ENCODE measurements around the gene RNGTT.

- TF ChIP-seq POLR2AphosphoS5 (IDR thresholded peaks at IDR 0.05; ENCODE audit: low read length) (no peak), SIN3A (IDR thresholded peaks at IDR 0.05; ENCODE audit: low read depth, low read length) (no peak), CTCF (IDR thresholded peaks at IDR 0.05 in 2 of 3, conservative IDR thresholded peaks at IDR 0.05 in 1 of 3; ENCODE audit: control insufficient read depth in 2 of 3, extremely low read depth in 1 of 3, insufficient read depth in 1 of 3, low read depth in 3 of 3, low read length in 3 of 3) (no peak), PKNOX1 (IDR thresholded peaks at IDR 0.05) (no peak), NR2C1 (IDR thresholded peaks at IDR 0.05) (no peak)
These were observed 128.2 kb downstream of the RNGTT start for GRCh38 chr6:88835210-88835609.
